IMR-90 (cell line): Measurements from ENCODE around the gene CRYBG2. TPM values are rescaled to one million over a fixed set of nuclear protein-coding genes. Genes with fewer than 3 reads are reported as not detected.
A peak's percentile ranks its signal among the peaks of the same experiment; 100 is the strongest.

Experiments
- ATAC-seq: fragments of 200-7000 bp; cut with Tn5 transposase; 2 replicates; pipeline ENCODE4 v1.9.1; 2020; ENCODE audit warnings: low read depth, mild to moderate bottlenecking, moderate library complexity
- BruUV-seq: library from RNA; stranded (reverse); fragments of 400-500 nt; replicated peaks from 2 replicates; lab custom pipeline; 2021; lab: Mats Ljungman, UMichigan
- CTCF ChIA-PET: fragments of 300-600 bp; formaldehyde crosslinking; extraction: SDS; loops from one replicate; lab custom pipeline; 2021; ENCODE audit warnings: antibody characterized with exemption; lab: Yijun Ruan, JAX
- POLR2A ChIA-PET: fragments of 300-600 bp; sonication (Branson Sonifier 250); formaldehyde crosslinking; loops from one replicate; lab custom pipeline; 2022; ENCODE audit warnings: antibody characterized with exemption; ENCODE audit not compliant: unreplicated experiment; lab: Charles Lee
- DNase-seq: peaks from one replicate; pipeline ENCODE4 v3.0.0; 2013
- H2AFZ ChIP-seq: replicated peaks from 2 replicates; pipeline ENCODE3; 2013; ENCODE audit warnings: low read length, mild to moderate bottlenecking; ENCODE audit not compliant: poor library complexity
- H2AK5ac ChIP-seq: 2 replicates; pipeline ENCODE4 v1.6.1; 2013; ENCODE audit warnings: low read depth, low read length, inconsistent platforms
- H2AK9ac ChIP-seq: replicated peaks from 2 replicates; pipeline ENCODE3; 2013; ENCODE audit warnings: mild to moderate bottlenecking, low read depth, low read length, moderate library complexity; ENCODE audit not compliant: poor library complexity
- H2BK120ac ChIP-seq: 2 replicates; pipeline ENCODE4 v1.6.1; 2013; ENCODE audit warnings: low read depth, low read length, inconsistent platforms
- H2BK15ac ChIP-seq: 3 replicates; pipeline ENCODE4 v1.6.1; 2013; ENCODE audit warnings: low read depth, low read length, inconsistent platforms
- H2BK20ac ChIP-seq: 2 replicates; pipeline ENCODE4 v1.6.1; 2013; ENCODE audit warnings: low read depth, mild to moderate bottlenecking, inconsistent platforms, low read length, moderate library complexity
- H2BK5ac ChIP-seq: 2 replicates; pipeline ENCODE4 v1.6.1; 2013; ENCODE audit warnings: mild to moderate bottlenecking, low read depth, low read length, inconsistent platforms; ENCODE audit not compliant: poor library complexity, severe bottlenecking
- H3K14ac ChIP-seq: replicated peaks from 2 replicates; pipeline ENCODE4 v1.6.1; 2013; ENCODE audit warnings: low read depth, low read length, inconsistent platforms
- H3K18ac ChIP-seq: 2 replicates; pipeline ENCODE4 v1.6.1; 2013; ENCODE audit warnings: low read depth, low read length, control low read depth
- H3K23ac ChIP-seq: 2 replicates; pipeline ENCODE4 v1.6.1; 2013; ENCODE audit warnings: low read depth, low read length, inconsistent platforms
- H3K27ac ChIP-seq: 2 replicates; pipeline ENCODE4 v1.5.1; 2013; ENCODE audit warnings: mild to moderate bottlenecking, control low read depth, low read length; ENCODE audit not compliant: insufficient read depth
- H3K27me3 ChIP-seq: 2 replicates; pipeline ENCODE4 v1.6.1; 2013; ENCODE audit warnings: low read length; ENCODE audit not compliant: control insufficient read depth, insufficient read depth
- H3K36me3 ChIP-seq: 2 replicates; pipeline ENCODE4 v1.6.1; 2013; ENCODE audit warnings: low read length, mixed read lengths; ENCODE audit not compliant: control insufficient read depth, insufficient read depth
- H3K4ac ChIP-seq: 2 replicates; pipeline ENCODE4 v1.6.1; 2013; ENCODE audit warnings: low read depth, low read length, inconsistent platforms
- H3K4me1 ChIP-seq: 2 replicates; pipeline ENCODE4 v1.6.1; 2013; ENCODE audit warnings: low read length, mixed read lengths; ENCODE audit not compliant: control insufficient read depth, insufficient read depth
- H3K4me2 ChIP-seq: 2 replicates; pipeline ENCODE4 v1.6.1; 2013; ENCODE audit warnings: low read depth, mild to moderate bottlenecking, control low read depth, low read length, moderate library complexity
- H3K4me3 ChIP-seq: 2 replicates; pipeline ENCODE4 v1.5.1; 2013; ENCODE audit warnings: low read depth, mild to moderate bottlenecking, control low read depth, low read length, moderate library complexity; ENCODE audit not compliant: insufficient read depth
- H3K56ac ChIP-seq: 2 replicates; pipeline ENCODE4 v1.6.1; 2013; ENCODE audit warnings: low read length, inconsistent platforms; ENCODE audit not compliant: insufficient read depth; ENCODE audit errors: extremely low read depth
- H3K79me1 ChIP-seq, 2 experiments: 2 replicates each; pipeline ENCODE4 v1.6.1; 2013; ENCODE audit warnings: low read length in 2 of 2, inconsistent platforms in 1 of 2, low read depth in 1 of 2
- H3K9ac ChIP-seq: 2 replicates; pipeline ENCODE4 v1.6.1; 2013; ENCODE audit warnings: low read depth, low read length, control low read depth
- H3K9me1 ChIP-seq: 2 replicates; pipeline ENCODE4 v1.6.1; 2013; ENCODE audit warnings: low read length, inconsistent platforms; ENCODE audit not compliant: insufficient read depth
- H3K9me3 ChIP-seq: 2 replicates; pipeline ENCODE4 v1.6.1; 2013; ENCODE audit warnings: low read length; ENCODE audit not compliant: control insufficient read depth, insufficient read depth
- H4K20me1 ChIP-seq: 2 replicates; pipeline ENCODE4 v1.6.1; 2013; ENCODE audit warnings: low read length, inconsistent platforms; ENCODE audit not compliant: insufficient read depth
- H4K5ac ChIP-seq: 2 replicates; pipeline ENCODE4 v1.6.1; 2013; ENCODE audit warnings: mild to moderate bottlenecking, low read depth, low read length, control low read depth
- H4K8ac ChIP-seq, 2 experiments: 2 replicates each; pipeline ENCODE4 v1.6.1; 2013; ENCODE audit warnings: low read depth in 2 of 2, low read length in 2 of 2, control low read depth in 1 of 2, inconsistent platforms in 1 of 2
- H4K91ac ChIP-seq: 2 replicates; pipeline ENCODE4 v1.6.1; 2013; ENCODE audit warnings: low read depth, low read length, inconsistent platforms; ENCODE audit not compliant: insufficient read depth
- BHLHE40 ChIP-seq: fragments of 150-350 bp; IDR thresholded peaks from 2 replicates; pipeline ENCODE4 v1.6.1; 2016; ENCODE audit warnings: mild to moderate bottlenecking, low read depth, low read length
- CEBPB ChIP-seq: IDR thresholded peaks from 2 replicates; pipeline ENCODE4 v1.6.1; 2012; ENCODE audit warnings: low read depth, low read length, improper control_type of control experiment
- CHD1 ChIP-seq: IDR thresholded peaks from 2 replicates; pipeline ENCODE4 v1.6.1; 2012; ENCODE audit warnings: low read depth, low read length, improper control_type of control experiment
- FOS ChIP-seq: fragments of 150-350 bp; IDR thresholded peaks from 2 replicates; pipeline ENCODE4 v1.6.1; 2016; ENCODE audit warnings: low read depth, low read length
- MAFK ChIP-seq: IDR thresholded peaks from 2 replicates; pipeline ENCODE4 v1.6.1; 2012; ENCODE audit warnings: low read depth, low read length, improper control_type of control experiment
- MAZ ChIP-seq: IDR thresholded peaks from 2 replicates; pipeline ENCODE4 v1.6.1; 2012; ENCODE audit warnings: low read depth, mild to moderate bottlenecking, low read length, improper control_type of control experiment, moderate library complexity, borderline replicate concordance
- MXI1 ChIP-seq: IDR thresholded peaks from 2 replicates; pipeline ENCODE4 v1.6.1; 2012; ENCODE audit warnings: low read depth, mild to moderate bottlenecking, low read length, moderate library complexity, borderline replicate concordance
- NFE2L2 ChIP-seq: fragments of 150-350 bp; IDR thresholded peaks from 2 replicates; pipeline ENCODE4 v1.6.1; 2016; ENCODE audit warnings: low read depth, mild to moderate bottlenecking, low read length
- POLR2A ChIP-seq: IDR thresholded peaks from 2 replicates; pipeline ENCODE4 v1.6.1; 2012; ENCODE audit warnings: mild to moderate bottlenecking, low read depth, low read length
- RAD21 ChIP-seq: IDR thresholded peaks from 2 replicates; pipeline ENCODE4 v1.6.1; 2012; ENCODE audit warnings: low read length, improper control_type of control experiment
- RCOR1 ChIP-seq: IDR thresholded peaks from 2 replicates; pipeline ENCODE4 v1.6.1; 2012; ENCODE audit warnings: mild to moderate bottlenecking, low read length, improper control_type of control experiment; ENCODE audit not compliant: insufficient replicate concordance
- RFX5 ChIP-seq: IDR thresholded peaks from 2 replicates; pipeline ENCODE4 v1.8.0; 2012; ENCODE audit warnings: low read depth, mild to moderate bottlenecking, low read length, moderate library complexity
- SMC3 ChIP-seq: fragments of 150-350 bp; IDR thresholded peaks from 2 replicates; pipeline ENCODE4 v1.6.1; 2016; ENCODE audit warnings: low read depth, mild to moderate bottlenecking, antibody characterized with exemption, low read length, moderate library complexity
- WGBS, 2 experiments: methylation state at CpG; one replicate each; pipeline versions ENCODE4 v1.1.5 to v1.1.7; 2013; ENCODE audit warnings: missing lambda C conversion rate in 2 of 2; ENCODE audit not compliant: insufficient read length in 1 of 2; ENCODE audit errors: extremely low coverage in 2 of 2; 5-methylcytosine and 5-hydroxymethylcytosine counted together
- dilution Hi-C: fragments of 300-500 bp; cut with HindIII; formaldehyde crosslinking; loops from one replicate; pipeline ENCODE4 v1.14.3; 2018; ENCODE audit warnings: low sequenced_read_pairs; ENCODE audit not compliant: unreplicated experiment
- in situ Hi-C: fragments of 300-500 bp; cut with MboI; formaldehyde crosslinking; loops from 3 replicates; pipeline ENCODE4 v1.14.3; 2019; ENCODE audit warnings: low sequenced_read_pairs, inconsistent platforms, mixed read lengths
- intact Hi-C: fragments of 100-400 bp; cut with micrococcal nuclease; formaldehyde crosslinking; loops from 2 replicates; pipeline ENCODE4 v1.10.0; 2022
- polyA plus RNA-seq, 3 experiments: library from polyadenylated mRNA; depleted of rRNA; stranded (reverse); fragments of >200 nt; gene quantifications; 2 replicates each; pipeline ENCODE4 v1.2.3, GENCODE V29; 2012; ENCODE audit warnings: low replicate concordance in 1 of 3
- total RNA-seq: library from RNA; depleted of rRNA; stranded (reverse); fragments of >200 nt; gene quantifications from 2 replicates; pipeline ENCODE4 v1.2.3, GENCODE V29; 2012
- TF ChIP-seq, protein P1 (sequence below): conservative IDR thresholded peaks from 2 replicates; pipeline ENCODE4 v1.5.1; 2012; ENCODE audit warnings: mild to moderate bottlenecking, low read depth, low read length, improper control_type of control experiment
- TF ChIP-seq, protein P2 (sequence below): fragments of 150-350 bp; IDR thresholded peaks from 2 replicates; pipeline ENCODE4 v1.6.1; 2017; ENCODE audit warnings: mild to moderate bottlenecking, antibody characterized with exemption, low read length, low read depth
- TF ChIP-seq, protein P3 (sequence below): fragments of 150-350 bp; IDR thresholded peaks from 2 replicates; pipeline ENCODE4 v1.6.1; 2016; ENCODE audit warnings: low read depth, mild to moderate bottlenecking, low read length, moderate library complexity, borderline replicate concordance

The CRYBG2 gene
- total and polyA plus RNA-seq, 2 of the 4 experiments (the other 2 are of a cell fraction): not detected

GRCh38 chr1:26350343-26350700 is 3.6 kb downstream of the CRYBG2 start:
- peak overlapping the region in 1 of 2 experiments; percentile 9; a peak in 1 of 4 replicates for H4K8ac ChIP-seq
- H3K79me1 ChIP-seq: no peaks in the 10 kb centered on the region
- H2AK9ac ChIP-seq: no peak overlapping the region
- H3K9ac ChIP-seq: no peak overlapping the region
- no peak overlapping the region for H3K18ac ChIP-seq
- no peak overlapping the region for H3K4ac ChIP-seq
- dilution Hi-C loops (no loop called here), intact Hi-C loops (no loop called here), in situ Hi-C loops (no loop called here)
- H2AFZ ChIP-seq: no peak overlapping the region
- no peak overlapping the region for H4K5ac ChIP-seq
- no peak overlapping the region for H3K27ac ChIP-seq
- peak overlapping the region; percentile 13; the same call in 1 of the 2 replicates for H2BK120ac ChIP-seq
- H3K36me3 ChIP-seq: no peaks in the 10 kb centered on the region
- ChIA-PET POLR2A (no interaction called here), CTCF (no interaction called here)
- H3K56ac ChIP-seq: no peak overlapping the region
- H3K9me3 ChIP-seq: no peaks in the 10 kb centered on the region
- no peak overlapping the region for H2BK15ac ChIP-seq
- H3K4me2 ChIP-seq: no peak overlapping the region
- H3K4me3 ChIP-seq: no peak overlapping the region
- no peak overlapping the region for H4K91ac ChIP-seq
- BruUV-seq: no TSS peak
- no peak for DNase-seq
- no peak overlapping the region for H2AK5ac ChIP-seq
- no peak overlapping the region for H3K23ac ChIP-seq
- H2BK5ac ChIP-seq: no peak overlapping the region
- 0 out of 2 replicates have a peak overlapping the region, but pooled peaks have one; percentile 62 for H3K14ac ChIP-seq
- peaks cover 21% of the 10 kb centered on the region for H3K27me3 ChIP-seq
- no peak overlapping the region for H2BK20ac ChIP-seq
- no peaks in the 10 kb centered on the region; the same call in 1 of the 2 replicates for H4K20me1 ChIP-seq
- no peak for TF ChIP-seq MXI1
- no peak for TF ChIP-seq MAFK
- TF ChIP-seq, protein P1, sequence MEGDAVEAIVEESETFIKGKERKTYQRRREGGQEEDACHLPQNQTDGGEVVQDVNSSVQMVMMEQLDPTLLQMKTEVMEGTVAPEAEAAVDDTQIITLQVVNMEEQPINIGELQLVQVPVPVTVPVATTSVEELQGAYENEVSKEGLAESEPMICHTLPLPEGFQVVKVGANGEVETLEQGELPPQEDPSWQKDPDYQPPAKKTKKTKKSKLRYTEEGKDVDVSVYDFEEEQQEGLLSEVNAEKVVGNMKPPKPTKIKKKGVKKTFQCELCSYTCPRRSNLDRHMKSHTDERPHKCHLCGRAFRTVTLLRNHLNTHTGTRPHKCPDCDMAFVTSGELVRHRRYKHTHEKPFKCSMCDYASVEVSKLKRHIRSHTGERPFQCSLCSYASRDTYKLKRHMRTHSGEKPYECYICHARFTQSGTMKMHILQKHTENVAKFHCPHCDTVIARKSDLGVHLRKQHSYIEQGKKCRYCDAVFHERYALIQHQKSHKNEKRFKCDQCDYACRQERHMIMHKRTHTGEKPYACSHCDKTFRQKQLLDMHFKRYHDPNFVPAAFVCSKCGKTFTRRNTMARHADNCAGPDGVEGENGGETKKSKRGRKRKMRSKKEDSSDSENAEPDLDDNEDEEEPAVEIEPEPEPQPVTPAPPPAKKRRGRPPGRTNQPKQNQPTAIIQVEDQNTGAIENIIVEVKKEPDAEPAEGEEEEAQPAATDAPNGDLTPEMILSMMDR: no peak
- TF ChIP-seq NFE2L2: no peak
- no peak for TF ChIP-seq SMC3
- no peak for TF ChIP-seq FOS
- TF ChIP-seq RFX5: no peak
- TF ChIP-seq CEBPB: no peak
- no peak for TF ChIP-seq BHLHE40
- TF ChIP-seq RCOR1: no peak
- no peak for TF ChIP-seq MAZ
- TF ChIP-seq POLR2A: no peak
- no peak for TF ChIP-seq CHD1
- TF ChIP-seq, protein P2, sequence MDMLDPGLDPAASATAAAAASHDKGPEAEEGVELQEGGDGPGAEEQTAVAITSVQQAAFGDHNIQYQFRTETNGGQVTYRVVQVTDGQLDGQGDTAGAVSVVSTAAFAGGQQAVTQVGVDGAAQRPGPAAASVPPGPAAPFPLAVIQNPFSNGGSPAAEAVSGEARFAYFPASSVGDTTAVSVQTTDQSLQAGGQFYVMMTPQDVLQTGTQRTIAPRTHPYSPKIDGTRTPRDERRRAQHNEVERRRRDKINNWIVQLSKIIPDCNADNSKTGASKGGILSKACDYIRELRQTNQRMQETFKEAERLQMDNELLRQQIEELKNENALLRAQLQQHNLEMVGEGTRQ: no peak
- TF ChIP-seq RAD21: no peak
- TF ChIP-seq, protein P3, sequence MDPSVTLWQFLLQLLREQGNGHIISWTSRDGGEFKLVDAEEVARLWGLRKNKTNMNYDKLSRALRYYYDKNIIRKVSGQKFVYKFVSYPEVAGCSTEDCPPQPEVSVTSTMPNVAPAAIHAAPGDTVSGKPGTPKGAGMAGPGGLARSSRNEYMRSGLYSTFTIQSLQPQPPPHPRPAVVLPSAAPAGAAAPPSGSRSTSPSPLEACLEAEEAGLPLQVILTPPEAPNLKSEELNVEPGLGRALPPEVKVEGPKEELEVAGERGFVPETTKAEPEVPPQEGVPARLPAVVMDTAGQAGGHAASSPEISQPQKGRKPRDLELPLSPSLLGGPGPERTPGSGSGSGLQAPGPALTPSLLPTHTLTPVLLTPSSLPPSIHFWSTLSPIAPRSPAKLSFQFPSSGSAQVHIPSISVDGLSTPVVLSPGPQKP: no peak
- no CpG with 5 or more reads among the region's 2 CpGs for WGBS, 2 experiments
- peaks cover 9% of the 10 kb centered on the region for H3K4me1 ChIP-seq
- ATAC-seq: no peak
- H3K9me1 ChIP-seq: peaks cover 9% of the 10 kb centered on the region; the same call in 1 of the 2 replicates
